H9 (cell line): ENCODE measurements around the gene CYTH3. TPM values are rescaled to one million over a fixed set of nuclear protein-coding genes. Genes with fewer than 3 reads are reported as not detected.
A peak's percentile ranks its signal among the peaks of the same experiment; 100 is the strongest.

Source experiments
- DNase-seq: peaks from one replicate; pipeline ENCODE4 v3.0.0-alpha.2; 2017
- H2AFZ ChIP-seq: one replicate; pipeline ENCODE4 v1.6.1; 2013; ENCODE audit warnings: mild to moderate bottlenecking, low read length, control low read depth, moderate library complexity
- H2AK5ac ChIP-seq: 2 replicates; pipeline ENCODE4 v1.6.1; 2013; ENCODE audit warnings: low read length, control low read depth, mixed read lengths; ENCODE audit not compliant: insufficient read length
- H2BK120ac ChIP-seq: one replicate; pipeline ENCODE4 v1.6.1; 2013; ENCODE audit warnings: low read depth, mild to moderate bottlenecking, low read length, control low read depth, inconsistent platforms; ENCODE audit not compliant: poor library complexity, severe bottlenecking
- H2BK12ac ChIP-seq: 2 replicates; pipeline ENCODE4 v1.6.1; 2013; ENCODE audit warnings: low read length, control low read depth, mixed read lengths, low read depth; ENCODE audit not compliant: insufficient read length
- H2BK15ac ChIP-seq: 2 replicates; pipeline ENCODE4 v1.6.1; 2013; ENCODE audit warnings: low read depth, low read length, control low read depth
- H2BK20ac ChIP-seq: one replicate; pipeline ENCODE4 v1.6.1; 2013; ENCODE audit warnings: low read depth, mild to moderate bottlenecking, low read length, control low read depth, inconsistent platforms; ENCODE audit not compliant: poor library complexity, severe bottlenecking
- H2BK5ac ChIP-seq: 2 replicates; pipeline ENCODE4 v1.6.1; 2013; ENCODE audit warnings: low read length, control low read depth, mixed read lengths; ENCODE audit not compliant: insufficient read length
- H3K14ac ChIP-seq: 2 replicates; pipeline ENCODE4 v1.6.1; 2013; ENCODE audit warnings: low read length, control low read depth; ENCODE audit not compliant: insufficient read depth
- H3K18ac ChIP-seq: 2 replicates; pipeline ENCODE4 v1.6.1; 2013; ENCODE audit warnings: low read depth, mild to moderate bottlenecking, mixed read lengths, low read length, control low read depth; ENCODE audit not compliant: insufficient read length
- H3K23ac ChIP-seq: 2 replicates; pipeline ENCODE4 v1.6.1; 2013; ENCODE audit warnings: low read length, control low read depth, mixed read lengths, low read depth; ENCODE audit not compliant: insufficient read length
- H3K23me2 ChIP-seq: 2 replicates; pipeline ENCODE4 v1.6.1; 2013; ENCODE audit warnings: low read depth, mild to moderate bottlenecking, mixed read lengths, low read length, control low read depth; ENCODE audit not compliant: insufficient read length, poor library complexity, severe bottlenecking
- H3K27ac ChIP-seq: 2 replicates; pipeline ENCODE4 v1.5.1; 2013; ENCODE audit warnings: low read length, control low read depth, mixed read lengths, low read depth; ENCODE audit not compliant: insufficient read length
- H3K27me3 ChIP-seq: 2 replicates; pipeline ENCODE4 v1.6.1; 2013; ENCODE audit warnings: low read length, control low read depth, inconsistent platforms; ENCODE audit not compliant: insufficient read depth
- H3K4ac ChIP-seq: 2 replicates; pipeline ENCODE4 v1.6.1; 2013; ENCODE audit warnings: low read depth, mild to moderate bottlenecking, control low read depth, inconsistent platforms, low read length, moderate library complexity
- H3K4me1 ChIP-seq: 2 replicates; pipeline ENCODE4 v1.6.1; 2013; ENCODE audit warnings: low read length, control low read depth, inconsistent platforms; ENCODE audit not compliant: insufficient read depth
- H3K4me2 ChIP-seq: 2 replicates; pipeline ENCODE4 v1.6.1; 2013; ENCODE audit warnings: low read length, control low read depth, mixed read lengths; ENCODE audit not compliant: insufficient read length, insufficient read depth
- H3K56ac ChIP-seq: 2 replicates; pipeline ENCODE4 v1.6.1; 2013; ENCODE audit warnings: low read depth, mild to moderate bottlenecking, mixed read lengths, low read length, control low read depth; ENCODE audit not compliant: insufficient read length
- H3K79me1 ChIP-seq: 2 replicates; pipeline ENCODE4 v1.6.1; 2013; ENCODE audit warnings: low read depth, mild to moderate bottlenecking, moderate library complexity, low read length, control low read depth, inconsistent platforms; ENCODE audit not compliant: insufficient read depth, poor library complexity, severe bottlenecking
- H3K79me2 ChIP-seq: 2 replicates; pipeline ENCODE4 v1.6.1; 2013; ENCODE audit warnings: low read length, control low read depth, inconsistent platforms; ENCODE audit not compliant: insufficient read depth
- H3K9ac ChIP-seq: 2 replicates; pipeline ENCODE4 v1.6.1; 2013; ENCODE audit warnings: low read length, control low read depth, mixed read lengths; ENCODE audit not compliant: insufficient read length; ENCODE audit errors: extremely low read depth
- H3K9me3 ChIP-seq: one replicate; pipeline ENCODE4 v1.6.1; 2013; ENCODE audit warnings: low read depth, low read length, inconsistent platforms; ENCODE audit not compliant: control insufficient read depth
- H3T11ph ChIP-seq: one replicate; pipeline ENCODE4 v1.6.1; 2013; ENCODE audit warnings: mild to moderate bottlenecking, low read length, control low read depth, inconsistent platforms
- H4K20me1 ChIP-seq: one replicate; pipeline ENCODE4 v1.6.1; 2013; ENCODE audit not compliant: control insufficient read depth, insufficient read length, insufficient read depth
- H4K5ac ChIP-seq: 2 replicates; pipeline ENCODE4 v1.6.1; 2013; ENCODE audit warnings: low read depth, mild to moderate bottlenecking, mixed read lengths, low read length, control low read depth; ENCODE audit not compliant: insufficient read length
- H4K8ac ChIP-seq: replicated peaks from 2 replicates; pipeline ENCODE4 v1.6.1; 2013; ENCODE audit warnings: low read length, control low read depth, mixed read lengths, low read depth; ENCODE audit not compliant: insufficient read length
- H4K91ac ChIP-seq: 2 replicates; pipeline ENCODE4 v1.6.1; 2013; ENCODE audit warnings: low read depth, mild to moderate bottlenecking, moderate library complexity, mixed read lengths, low read length, control low read depth; ENCODE audit not compliant: insufficient read length
- H3K27ac Mint-ChIP-seq, 3 experiments: 2 replicates in 2 of 3; 3 replicates in 1 of 3; pipeline ENCODE4 v1.8.0; 2020 to 2021; ENCODE audit warnings: mixed read lengths in 3 of 3, mild to moderate bottlenecking in 1 of 3, moderate library complexity in 1 of 3
- H3K27me3 Mint-ChIP-seq: 2 replicates; pipeline ENCODE4 v1.8.0; 2021; ENCODE audit warnings: low read depth, mild to moderate bottlenecking, moderate library complexity, mixed read lengths
- H3K36me3 Mint-ChIP-seq, 3 experiments: 2 replicates in 2 of 3; 3 replicates in 1 of 3; pipeline ENCODE4 v1.8.0; 2020 to 2021; ENCODE audit warnings: low read depth in 3 of 3, mixed read lengths in 3 of 3; ENCODE audit not compliant: insufficient read depth in 1 of 3
- H3K4me1 Mint-ChIP-seq, 2 experiments: 2 replicates each; pipeline ENCODE4 v1.8.0; 2020; ENCODE audit warnings: mixed read lengths in 2 of 2
- H3K4me3 Mint-ChIP-seq, 2 experiments: 2 replicates in 1 of 2; 3 replicates in 1 of 2; pipeline ENCODE4 v1.8.0; 2020 to 2021; ENCODE audit warnings: mild to moderate bottlenecking in 2 of 2, mixed read lengths in 2 of 2, moderate library complexity in 1 of 2
- H3K9me3 Mint-ChIP-seq, 2 experiments: 2 replicates in 1 of 2; 3 replicates in 1 of 2; pipeline ENCODE4 v1.8.0; 2020; ENCODE audit warnings: mild to moderate bottlenecking in 2 of 2, mixed read lengths in 2 of 2, moderate library complexity in 1 of 2
- WGBS: extraction: QIAGEN DNeasy Blood & Tissue Kit; methylation state at CpG from one replicate; pipeline ENCODE4 v1.1.7; 2013; ENCODE audit warnings: missing lambda C conversion rate, low lambda C conversion rate, mixed read lengths; ENCODE audit not compliant: insufficient read length; ENCODE audit errors: extremely low coverage; 5-methylcytosine and 5-hydroxymethylcytosine counted together
- total RNA-seq: library from RNA; stranded (reverse); gene quantifications from 2 replicates; pipeline ENCODE4 v1.2.1, GENCODE V29; 2021
- TF ChIP-seq, protein P1 (sequence below): fragments of 200-600 bp; sonication (generic); conservative IDR thresholded peaks from 3 replicates; pipeline ENCODE4 v1.8.0; 2021; ENCODE audit warnings: antibody characterized with exemption, mild to moderate bottlenecking

The CYTH3 gene
- total RNA-seq, 1 experiment from 2014 or later: 12.3 TPM

DNA sequence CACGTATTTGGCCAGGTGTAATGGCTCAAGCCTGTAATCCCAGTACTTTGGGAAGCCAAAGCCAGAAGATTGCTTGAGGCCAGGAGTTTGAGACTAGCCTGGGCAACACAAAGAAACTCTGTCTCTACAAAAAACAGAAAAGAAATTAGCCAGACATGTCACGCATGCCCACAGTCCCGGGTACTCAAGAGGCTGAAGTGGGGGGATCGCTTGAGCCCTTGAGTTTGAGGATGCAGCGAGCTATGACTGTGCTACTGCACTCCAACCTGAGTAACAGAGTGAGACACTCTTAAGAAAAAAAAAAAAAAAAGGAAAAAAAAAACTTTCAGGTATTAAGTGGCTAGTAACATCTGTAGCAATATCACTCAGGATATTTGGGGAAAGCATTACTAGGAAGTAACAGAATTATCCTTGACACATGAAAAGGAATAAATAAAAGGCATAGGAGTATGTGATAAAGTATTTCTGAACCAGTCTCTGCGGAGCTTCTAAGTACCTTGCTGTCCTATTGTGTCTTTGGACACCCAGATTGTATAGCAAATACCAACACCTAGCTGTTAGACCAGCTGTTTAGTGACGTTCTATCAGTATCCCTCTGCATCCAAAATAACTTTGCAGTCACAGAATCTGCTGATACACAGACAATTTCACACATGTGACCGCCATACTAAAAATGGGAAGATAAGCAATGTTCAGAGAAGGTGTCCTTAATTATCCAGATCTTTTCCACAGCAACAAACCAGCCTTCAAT lies 74.4 kb downstream of the CYTH3 start:
- Mint-ChIP-seq H3K4me1 (peaks cover 39 to 40% of the 10 kb centered on the region in 2 experiments), H3K4me3 (no peak overlapping the region), H3K27me3 (no peaks in the 10 kb centered on the region), H3K9me3 (no peaks in the 10 kb centered on the region), H3K36me3 (no peaks in the 10 kb centered on the region), H3K27ac (peak overlapping the region; percentile 30 to 41 (median 34); a peak in 5 of 7 replicates)
- no peak overlapping the region for H2BK5ac ChIP-seq
- no peak overlapping the region for H3T11ph ChIP-seq
- H2AK5ac ChIP-seq: no peak overlapping the region
- no CpG with 5 or more reads among the region's 8 CpGs for WGBS
- DNase-seq: no peak
- no peak overlapping the region for H2BK120ac ChIP-seq
- H3K9ac ChIP-seq: no peak overlapping the region
- H3K56ac ChIP-seq: no peak overlapping the region
- H3K79me2 ChIP-seq: no peaks in the 10 kb centered on the region; the same call in 1 of the 2 replicates
- H3K14ac ChIP-seq: no peak overlapping the region
- H3K4ac ChIP-seq: no peak overlapping the region
- no peak overlapping the region for H3K23ac ChIP-seq
- TF ChIP-seq, protein P1, sequence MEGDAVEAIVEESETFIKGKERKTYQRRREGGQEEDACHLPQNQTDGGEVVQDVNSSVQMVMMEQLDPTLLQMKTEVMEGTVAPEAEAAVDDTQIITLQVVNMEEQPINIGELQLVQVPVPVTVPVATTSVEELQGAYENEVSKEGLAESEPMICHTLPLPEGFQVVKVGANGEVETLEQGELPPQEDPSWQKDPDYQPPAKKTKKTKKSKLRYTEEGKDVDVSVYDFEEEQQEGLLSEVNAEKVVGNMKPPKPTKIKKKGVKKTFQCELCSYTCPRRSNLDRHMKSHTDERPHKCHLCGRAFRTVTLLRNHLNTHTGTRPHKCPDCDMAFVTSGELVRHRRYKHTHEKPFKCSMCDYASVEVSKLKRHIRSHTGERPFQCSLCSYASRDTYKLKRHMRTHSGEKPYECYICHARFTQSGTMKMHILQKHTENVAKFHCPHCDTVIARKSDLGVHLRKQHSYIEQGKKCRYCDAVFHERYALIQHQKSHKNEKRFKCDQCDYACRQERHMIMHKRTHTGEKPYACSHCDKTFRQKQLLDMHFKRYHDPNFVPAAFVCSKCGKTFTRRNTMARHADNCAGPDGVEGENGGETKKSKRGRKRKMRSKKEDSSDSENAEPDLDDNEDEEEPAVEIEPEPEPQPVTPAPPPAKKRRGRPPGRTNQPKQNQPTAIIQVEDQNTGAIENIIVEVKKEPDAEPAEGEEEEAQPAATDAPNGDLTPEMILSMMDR: no peak
- no peak overlapping the region for H3K4me2 ChIP-seq
- H4K5ac ChIP-seq: no peak overlapping the region
- H4K20me1 ChIP-seq: no peaks in the 10 kb centered on the region
- no peak overlapping the region for H2BK15ac ChIP-seq
- no peak overlapping the region for H4K8ac ChIP-seq
- no peaks in the 10 kb centered on the region for H3K9me3 ChIP-seq
- H4K91ac ChIP-seq: no peak overlapping the region
- no peaks in the 10 kb centered on the region for H3K79me1 ChIP-seq
- peaks cover 3% of the 10 kb centered on the region; the same call in 1 of the 2 replicates for H3K4me1 ChIP-seq
- H3K18ac ChIP-seq: no peak overlapping the region
- peak overlapping the region; percentile 72 for H2BK12ac ChIP-seq
- H2AFZ ChIP-seq: no peak overlapping the region
- no peaks in the 10 kb centered on the region for H3K23me2 ChIP-seq
- no peak overlapping the region for H3K27ac ChIP-seq
- no peaks in the 10 kb centered on the region for H3K27me3 ChIP-seq
- H2BK20ac ChIP-seq: no peak overlapping the region
